Stimulated activated CD4-positive, alpha-beta T cell treated with anti-CD3 and anti-CD28 coated beads, Interleukin-1b, Interleukin-23, amount 100 ng/mL, for 24 hours (primary cell): Measurements from ENCODE around the gene KIF6.
A peak's percentile ranks its signal among the peaks of the same experiment; 100 is the strongest.

Experiments used
- DNase-seq, 4 experiments: peaks; one replicate each; pipeline ENCODE4 v3.0.0-alpha.2; 2020; ENCODE audit warnings: low read depth in 4 of 4, low spot score in 1 of 4

Gene KIF6

GRCh38 chr6:39360378-39360777 is 364.8 kb downstream of the KIF6 start:
- DNase-seq: no peak

- no peak for DNase-seq
These were observed 367.1 kb downstream of the KIF6 start for GRCh38 chr6:39357998-39358686.

GRCh38 chr6:39353698-39354315 is 371.4 kb downstream of the KIF6 start:
- no peak for DNase-seq

- no peak for DNase-seq
These were observed 374.3 kb downstream of the KIF6 start for GRCh38 chr6:39350723-39351505.

GRCh38 chr6:39348740-39349139 is 376.5 kb downstream of the KIF6 start:
- no peak for DNase-seq

- DNase-seq: peak; percentile 18 to 47 (median 31)
These were observed 377.2 kb downstream of the KIF6 start for GRCh38 chr6:39347906-39348585.

- DNase-seq: no peak
These were observed 378.0 kb downstream of the KIF6 start for GRCh38 chr6:39347206-39347605.

- no peak for DNase-seq
These were observed 380.4 kb downstream of the KIF6 start for GRCh38 chr6:39344821-39345280.

- no peak for DNase-seq
These were observed 381.8 kb downstream of the KIF6 start for GRCh38 chr6:39343396-39343870.

- DNase-seq: no peak
These were observed 382.4 kb downstream of the KIF6 start for GRCh38 chr6:39342692-39343395.

- no peak for DNase-seq
These were observed 383.3 kb downstream of the KIF6 start for GRCh38 chr6:39341937-39342336.

GRCh38 chr6:39341352-39341751 is 383.9 kb downstream of the KIF6 start:
- DNase-seq: no peak

- no peak for DNase-seq
These were observed 385.2 kb downstream of the KIF6 start for GRCh38 chr6:39339868-39340550.

GRCh38 chr6:39339096-39339867 is 385.9 kb downstream of the KIF6 start:
- no peak for DNase-seq

- DNase-seq: no peak
These were observed 386.8 kb downstream of the KIF6 start for GRCh38 chr6:39338397-39338796.

GRCh38 chr6:39335780-39336545 is 389.2 kb downstream of the KIF6 start:
- no peak for DNase-seq

- DNase-seq: no peak
These were observed 391.4 kb downstream of the KIF6 start for GRCh38 chr6:39333644-39334438.

GRCh38 chr6:39330476-39330875 is 394.7 kb downstream of the KIF6 start:
- DNase-seq: no peak
